Sigmoid colon (tissue), 4 donors: ENCODE measurements around the gene ZFAND4.

ENCODE experiments used
- CTCF ChIP-seq, 4 experiments: fragments of 450-650 bp in 3 of 4; fragments of 200-600 bp in 1 of 4; IDR thresholded peaks; one replicate each; pipeline ENCODE4 v1.5.1; 2016 to 2019; ENCODE audit warnings: antibody characterized with exemption in 4 of 4, mild to moderate bottlenecking in 3 of 4, moderate library complexity in 2 of 4
- EP300 ChIP-seq, 4 donors: sonication (generic); formaldehyde crosslinking; IDR thresholded peaks; one replicate each; pipeline ENCODE4 v1.6.1; 2017; ENCODE audit warnings: antibody characterized with exemption in 4 of 4
- POLR2AphosphoS5 ChIP-seq, 4 donors: sonication (generic); formaldehyde crosslinking; IDR thresholded peaks; one replicate each; pipeline ENCODE4 v1.6.1; 2017; ENCODE audit warnings: antibody characterized with exemption in 4 of 4

GRCh38 chr10:45625879-45626278 lies 46.7 kb downstream of the ZFAND4 start:
- TF ChIP-seq POLR2AphosphoS5 (IDR thresholded peaks at IDR 0.05) = no peak
- TF ChIP-seq EP300 (IDR thresholded peaks at IDR 0.05) = no peak
- no peak for TF ChIP-seq CTCF (IDR thresholded peaks at IDR 0.05)
